ENCODE measurements around the gene CCDC198.
A peak's percentile ranks its signal among the peaks of the same experiment; 100 is the strongest.

The CCDC198 gene

GRCh38 chr14:57493467-57494181, at the start of gene CCDC198:
TSS of gene CCDC198 (minus strand) at chr14:57493857. CDS start at chr14:57493715, 142 bp downstream.
- DNase-seq (ENCODE audit: low spot score): no peak

GRCh38 chr14:57533214-57533613, 39.6 kb upstream of the CCDC198 start:
- peak; percentile 33 for DNase-seq (ENCODE audit: low spot score)

- DNase-seq (ENCODE audit: low spot score): no peak
Observed at GRCh38 chr14:57530571-57530970, 36.9 kb upstream of the CCDC198 start.

- no peak for DNase-seq (ENCODE audit: low spot score)
Observed at GRCh38 chr14:57526942-57527341, 33.3 kb upstream of the CCDC198 start.

- no peak for DNase-seq (ENCODE audit: low spot score)
Observed at GRCh38 chr14:57519043-57519442, 25.4 kb upstream of the CCDC198 start.

DNA sequence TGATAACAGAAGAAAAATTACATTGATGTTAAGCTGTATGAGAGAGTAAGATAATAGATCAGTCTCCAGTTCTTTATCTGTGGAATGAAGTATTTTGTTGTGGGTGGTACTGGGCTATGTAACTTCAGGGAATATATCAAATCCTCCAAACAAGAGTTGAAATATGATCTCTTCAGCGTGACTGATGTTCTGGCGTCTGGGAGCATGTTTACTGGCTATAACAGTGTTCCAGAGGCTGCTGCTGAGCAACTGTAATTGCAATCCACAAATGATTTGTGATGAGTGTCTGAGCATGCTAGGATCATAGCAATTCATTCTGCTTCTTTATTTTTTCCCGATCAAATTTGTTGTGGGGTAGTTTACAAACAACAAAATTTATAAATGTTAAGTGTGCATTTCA, 18.6 kb upstream of the CCDC198 start:
- no peak for DNase-seq (ENCODE audit: low spot score)

GRCh38 chr14:57508756-57509155, 15.1 kb upstream of the CCDC198 start:
- DNase-seq (ENCODE audit: low spot score): no peak

DNA sequence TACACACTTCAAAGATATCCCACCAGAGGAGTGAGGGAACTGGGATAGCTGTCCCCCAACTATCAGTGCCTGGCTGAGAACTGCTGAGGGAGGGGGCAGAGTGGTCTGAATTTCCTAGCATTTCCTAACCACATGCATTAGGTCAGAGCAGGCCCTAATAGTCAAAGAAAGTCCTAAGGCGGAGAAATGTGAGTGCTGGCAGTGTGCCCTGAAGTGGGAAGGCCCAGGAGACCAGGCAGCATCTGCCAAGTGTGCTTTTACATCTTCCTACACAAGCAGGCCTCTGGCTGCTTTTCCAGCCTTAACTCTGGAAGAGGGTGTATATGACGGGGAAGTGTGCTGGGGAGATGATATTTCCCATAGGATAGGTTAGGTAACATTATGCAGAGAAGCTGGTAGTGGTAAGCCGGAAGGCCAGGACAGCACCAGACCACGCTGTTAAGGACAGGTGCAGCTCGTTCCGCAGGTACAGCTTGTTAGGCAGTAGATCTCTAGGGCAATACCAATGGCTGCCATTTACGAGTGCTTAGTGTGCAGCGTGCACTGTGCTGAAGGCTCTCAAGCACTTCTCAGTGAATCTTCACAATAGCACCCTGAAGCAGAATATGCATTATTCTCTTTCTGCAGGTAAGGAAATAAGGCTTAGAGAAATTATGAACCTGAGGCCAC, 9.1 kb upstream of the CCDC198 start:
- DNase-seq (ENCODE audit: low spot score): no peak

- no peak for DNase-seq (ENCODE audit: low spot score)
Observed at GRCh38 chr14:57501039-57501557, 7.4 kb upstream of the CCDC198 start.

GRCh38 chr14:57498659-57499058, 5.0 kb upstream of the CCDC198 start:
- no peak for DNase-seq (ENCODE audit: low spot score)

- no peak for DNase-seq (ENCODE audit: low spot score)
Observed at GRCh38 chr14:57498035-57498434, 4.4 kb upstream of the CCDC198 start.

DNA sequence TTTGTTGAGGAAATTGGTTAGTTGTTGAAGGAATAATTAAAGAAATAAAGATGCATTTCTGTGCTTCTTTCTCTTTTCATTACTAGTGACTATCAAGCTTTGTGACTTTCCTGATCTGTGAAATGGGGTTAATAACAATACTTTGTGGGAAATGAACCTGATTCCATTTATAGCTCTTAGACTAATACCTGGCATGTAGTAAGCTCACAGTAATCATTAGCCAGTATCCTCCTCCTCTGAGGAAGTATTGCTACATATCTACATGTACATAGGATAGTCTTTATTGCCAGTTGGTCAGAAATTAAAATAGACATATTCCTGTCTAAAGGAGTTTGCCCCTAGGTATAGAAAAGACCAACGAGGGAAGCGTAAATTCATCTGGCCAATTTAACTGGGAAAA, 1.8 kb upstream of the CCDC198 start:
- DNase-seq (ENCODE audit: low spot score): no peak

GRCh38 chr14:57492859-57493258, 798 bp downstream of the CCDC198 start:
- DNase-seq (ENCODE audit: low spot score): no peak

- no peak for DNase-seq (ENCODE audit: low spot score)
Observed at GRCh38 chr14:57491640-57492039, 2.0 kb downstream of the CCDC198 start.

DNA sequence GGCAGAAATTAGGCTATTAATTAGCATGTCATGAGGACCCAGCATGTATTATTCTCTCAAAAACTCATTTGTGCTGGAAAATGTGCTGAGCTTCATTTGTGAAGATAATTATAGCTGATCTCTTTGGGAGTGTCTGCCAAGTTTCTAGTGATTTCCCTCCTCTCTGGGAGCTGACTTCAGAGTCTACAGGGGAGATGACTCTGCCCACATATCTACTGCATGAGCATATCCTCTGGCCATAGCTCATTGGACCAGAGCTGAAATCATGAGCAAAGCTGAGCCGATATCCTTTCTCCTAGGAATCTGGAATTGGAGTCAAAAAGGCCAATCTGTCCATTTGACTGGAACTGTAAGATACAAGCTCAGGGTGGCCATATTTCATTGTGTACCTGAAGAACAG, 5.9 kb downstream of the CCDC198 start:
- no peak for DNase-seq (ENCODE audit: low spot score)

DNA sequence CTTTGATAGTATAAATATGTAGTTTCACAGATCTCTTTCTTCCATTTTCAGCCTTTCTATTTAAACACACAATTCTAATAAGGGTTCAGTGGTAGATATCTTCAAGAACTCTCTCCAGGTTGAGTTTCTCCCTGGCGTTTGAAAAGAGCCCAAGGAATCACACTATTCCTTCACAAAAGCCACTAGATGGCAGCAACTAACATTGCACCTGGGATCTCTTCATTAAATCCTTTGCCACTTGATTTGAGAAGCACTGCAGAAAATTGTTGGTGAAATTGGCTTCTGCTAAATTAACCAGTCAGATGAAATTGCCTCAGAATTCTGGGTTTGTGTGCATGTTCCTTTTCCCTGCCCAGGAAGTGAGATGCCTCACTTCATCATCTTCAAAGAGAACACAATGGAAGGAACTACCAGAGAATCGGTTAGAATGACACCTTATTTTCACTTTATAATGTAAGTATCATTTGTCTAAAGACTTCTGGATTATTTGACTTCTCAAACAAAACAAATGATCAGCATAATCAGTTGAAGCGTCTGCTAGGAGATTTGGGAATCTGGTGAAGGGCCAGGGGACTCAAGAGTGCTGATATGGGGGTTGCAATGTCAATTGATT, 6.8 kb downstream of the CCDC198 start:
- peak; percentile 65 for DNase-seq (ENCODE audit: low spot score)

DNA sequence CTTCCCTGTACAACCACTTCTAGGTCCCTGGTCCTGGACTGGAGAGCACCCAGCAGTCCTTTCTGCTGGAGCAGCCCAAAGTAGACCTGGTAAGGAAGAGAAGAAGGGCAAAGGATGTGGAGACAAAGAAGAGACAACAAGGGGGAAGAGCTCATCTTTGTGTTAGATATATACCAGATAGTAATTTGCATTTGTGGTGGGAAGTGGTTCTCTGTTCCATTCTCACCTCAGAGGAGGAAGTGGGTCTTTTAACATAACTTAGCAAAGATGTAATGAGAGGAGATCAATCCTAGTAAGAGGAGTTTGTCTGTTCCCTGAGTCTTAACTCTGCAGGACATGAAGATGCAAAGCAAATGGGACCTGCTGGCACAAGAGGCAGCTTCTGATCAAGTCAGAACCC, 8.0 kb downstream of the CCDC198 start:
- no peak for DNase-seq (ENCODE audit: low spot score)

DNA sequence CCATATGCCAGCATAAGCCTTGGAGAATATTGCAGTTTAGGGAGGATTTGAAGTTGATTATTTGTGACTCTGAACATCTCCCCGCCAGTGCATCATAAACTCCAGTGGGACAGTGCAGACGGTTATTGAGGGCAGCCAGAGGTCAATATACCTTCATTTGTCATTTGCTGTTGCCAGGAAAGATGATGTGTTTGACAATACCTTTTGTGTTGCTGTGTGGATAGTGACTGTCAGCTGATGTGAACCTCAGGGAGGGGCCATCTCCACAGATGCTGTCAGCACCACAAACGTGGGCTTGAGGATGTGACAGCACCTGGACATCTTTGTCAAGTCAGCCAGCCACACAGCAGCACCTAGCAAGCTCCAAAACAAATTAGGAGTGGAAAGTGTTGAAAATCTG, 11.5 kb downstream of the CCDC198 start:
- DNase-seq (ENCODE audit: low spot score): no peak

- no peak for DNase-seq (ENCODE audit: low spot score)
Observed at GRCh38 chr14:57480051-57480450, 13.6 kb downstream of the CCDC198 start.

DNA sequence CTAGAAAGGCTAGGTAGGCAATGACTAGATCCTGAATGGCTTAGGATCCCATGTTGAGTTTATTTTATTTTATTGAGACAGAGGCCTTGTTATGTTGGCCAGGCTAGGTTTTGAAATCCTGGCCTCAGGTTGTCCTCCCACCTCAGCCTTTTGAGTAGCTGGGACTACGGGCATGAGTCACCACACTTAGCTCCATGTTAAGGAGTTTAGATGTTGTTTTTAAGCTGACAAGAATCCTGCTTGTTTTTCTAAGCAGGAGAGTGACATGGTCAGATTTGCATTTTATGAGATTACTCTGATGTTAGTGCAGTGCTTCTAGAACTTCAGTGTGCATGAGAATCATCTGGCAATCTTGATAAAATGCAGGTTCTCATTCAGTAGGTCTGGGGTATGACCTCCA, 14.5 kb downstream of the CCDC198 start:
- no peak for DNase-seq (ENCODE audit: low spot score)

DNA sequence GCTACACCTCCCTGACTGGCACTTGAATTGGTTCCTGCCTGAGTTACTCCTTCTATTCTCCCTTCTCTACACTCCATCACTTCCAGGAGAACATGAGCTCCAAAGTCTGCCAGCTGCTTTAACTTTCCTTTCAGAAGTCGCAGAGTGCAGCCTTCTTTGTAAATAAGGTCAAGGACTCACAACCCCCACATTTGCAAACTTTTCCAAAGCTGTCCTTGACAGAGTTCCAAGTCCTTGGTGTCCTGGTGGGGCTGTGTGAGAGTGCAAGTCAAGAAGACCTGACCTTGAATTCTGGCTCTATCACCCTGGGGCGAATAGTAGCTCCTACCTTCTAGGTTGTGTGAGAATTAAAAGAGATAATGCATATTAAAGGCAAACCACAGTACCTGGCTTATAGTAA, 15.6 kb downstream of the CCDC198 start:
- DNase-seq (ENCODE audit: low spot score): no peak

DNA sequence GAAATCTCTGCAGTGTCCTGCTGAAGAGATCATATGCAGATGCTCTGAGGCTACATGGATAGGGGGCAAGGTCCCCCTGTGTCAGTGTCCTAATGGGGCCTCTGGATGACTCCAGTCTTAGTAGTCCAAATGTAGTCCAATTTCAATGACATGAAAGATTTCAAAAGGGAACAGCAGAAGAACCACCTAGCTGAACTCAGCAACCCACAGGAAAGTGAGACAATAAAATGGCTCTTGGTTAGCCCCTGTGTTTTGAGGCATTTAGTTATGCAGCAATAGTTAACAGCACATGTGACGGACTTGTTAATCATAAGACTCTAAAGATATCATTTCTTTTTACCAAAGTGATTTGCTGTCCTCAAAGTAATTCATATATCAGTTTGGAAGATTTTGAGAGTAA, 22.7 kb downstream of the CCDC198 start:
- DNase-seq (ENCODE audit: low spot score): no peak
